A673 (cell line): ENCODE data around the gene SGCA. TPM values are rescaled to one million over a fixed set of nuclear protein-coding genes. Genes with fewer than 3 reads are reported as not detected.
A peak's percentile ranks its signal among the peaks of the same experiment; 100 is the strongest.

Experiments
- BruUV-seq: library from RNA; stranded (reverse); fragments of 400-500 nt; replicated peaks from 2 replicates; lab custom pipeline; 2021; lab: Mats Ljungman, UMichigan
- CTCF ChIA-PET: fragments of 300-600 bp; sonication (Branson Sonifier 250); formaldehyde crosslinking; loops from one replicate; lab custom pipeline; 2022; ENCODE audit warnings: antibody characterized with exemption; lab: Charles Lee
- POLR2A ChIA-PET: fragments of 300-600 bp; sonication (Branson Sonifier 250); formaldehyde crosslinking; loops from one replicate; lab custom pipeline; 2022; ENCODE audit warnings: antibody characterized with exemption; ENCODE audit not compliant: low non-redundant PET; lab: Charles Lee
- DNase-seq: peaks from one replicate; pipeline ENCODE4 v3.0.0-alpha.2; 2015; ENCODE audit warnings: low spot score
- H3K27ac ChIP-seq: fragments of 200-600 bp; sonication (generic); 2 replicates; pipeline ENCODE4 v1.5.1; 2016; ENCODE audit warnings: mixed run types, low read depth, mild to moderate bottlenecking, mixed read lengths, antibody characterized with exemption, low read length; ENCODE audit not compliant: poor library complexity, severe bottlenecking
- H3K27me3 ChIP-seq: fragments of 200-600 bp; sonication (generic); replicated peaks from 2 replicates; pipeline ENCODE4 v1.6.1; 2017; ENCODE audit warnings: mixed run types, low read depth, mild to moderate bottlenecking, mixed read lengths, antibody characterized with exemption, low read length; ENCODE audit not compliant: insufficient read depth, poor library complexity
- H3K36me3 ChIP-seq: fragments of 200-600 bp; sonication (generic); 2 replicates; pipeline ENCODE4 v1.6.1; 2016; ENCODE audit warnings: mixed run types, mild to moderate bottlenecking, mixed read lengths, antibody characterized with exemption, low read length; ENCODE audit not compliant: insufficient read depth, poor library complexity, severe bottlenecking
- H3K4me1 ChIP-seq: fragments of 200-600 bp; sonication (generic); 2 replicates; pipeline ENCODE4 v1.6.1; 2017; ENCODE audit warnings: mixed run types, mild to moderate bottlenecking, mixed read lengths, antibody characterized with exemption, low read length; ENCODE audit not compliant: insufficient read depth, poor library complexity, severe bottlenecking
- H3K4me3 ChIP-seq: fragments of 200-600 bp; sonication (generic); 2 replicates; pipeline ENCODE4 v1.5.1; 2016; ENCODE audit warnings: low read depth, mixed run types, mild to moderate bottlenecking, mixed read lengths, low read length; ENCODE audit not compliant: poor library complexity, severe bottlenecking
- H3K9me3 ChIP-seq: fragments of 200-600 bp; sonication (generic); 2 replicates; pipeline ENCODE4 v1.6.1; 2016; ENCODE audit warnings: mixed run types, low read depth, mild to moderate bottlenecking, mixed read lengths, antibody characterized with exemption, low read length; ENCODE audit not compliant: poor library complexity, severe bottlenecking
- CTCF ChIP-seq: fragments of 300-800, 200-600 bp; sonication (generic); conservative IDR thresholded peaks from 2 replicates; pipeline ENCODE4 v1.5.1; 2017; ENCODE audit warnings: low read depth, mild to moderate bottlenecking, antibody characterized with exemption, low read length, moderate library complexity, mixed read lengths
- EZH2 ChIP-seq: fragments of 200-600 bp; sonication (generic); IDR thresholded peaks from 2 replicates; pipeline ENCODE4 v1.6.1; 2017; ENCODE audit warnings: borderline replicate concordance, low read depth, mild to moderate bottlenecking, mixed read lengths, antibody characterized with exemption, low read length; ENCODE audit not compliant: poor library complexity, severe bottlenecking
- intact Hi-C: fragments of 100-400 bp; cut with micrococcal nuclease; formaldehyde crosslinking; loops from one replicate; pipeline ENCODE4 v1.10.0; 2022; ENCODE audit not compliant: unreplicated experiment
- total RNA-seq: library from RNA; stranded (reverse); gene quantifications from 2 replicates; pipeline ENCODE4 v1.2.3, GENCODE V29; 2021

SGCA gene
- total RNA-seq, 1 experiment from 2014 or later = not detected

- H3K36me3 ChIP-seq = peaks cover 96% of the 10 kb centered on the region
- POLR2A ChIA-PET = no interaction called here
- DNase-seq = peak; percentile 84
- CTCF ChIA-PET = interaction anchor here (1.6 to 2.5 kb wide), 2 partner anchors 12 to 21 kb away, joined by 5 to 7 read pairs; no protein-coding TSS in a partner anchor
- H3K27me3 ChIP-seq = no peaks in the 10 kb centered on the region
- intact Hi-C loops = loop anchor here (1.0 kb wide), 1 partner anchor 21 kb away; no protein-coding TSS in a partner anchor
- no peaks in the 10 kb centered on the region for H3K9me3 ChIP-seq
- H3K27ac ChIP-seq = no peak overlapping the region
- H3K4me1 ChIP-seq = no peaks in the 10 kb centered on the region
- no peak overlapping the region for H3K4me3 ChIP-seq
- TF ChIP-seq EZH2 (no peak), CTCF (peak; percentile 91)
- no TSS peak for BruUV-seq
These were observed 25.6 kb upstream of the SGCA start for GRCh38 chr17:50139950-50140885.

- CTCF ChIA-PET = interaction anchor here (2.5 kb wide), 1 partner anchor 20 kb away, joined by 5 read pairs; no protein-coding TSS in a partner anchor
- Histone ChIP-seq H3K27me3 (no peaks in the 10 kb centered on the region), H3K4me1 (peaks cover under 1% of the 10 kb centered on the region), H3K4me3 (no peak overlapping the region), H3K36me3 (peaks cover 91% of the 10 kb centered on the region), H3K9me3 (no peaks in the 10 kb centered on the region), H3K27ac (no peak overlapping the region)
- TF ChIP-seq CTCF = no peak
- no peak for TF ChIP-seq EZH2
- intact Hi-C loops = no loop called here
- no peak for DNase-seq
- no TSS peak for BruUV-seq
- POLR2A ChIA-PET = no interaction called here
These were observed 24.6 kb upstream of the SGCA start for GRCh38 chr17:50141026-50141744.

- peaks cover 87% of the 10 kb centered on the region for H3K36me3 ChIP-seq
These were observed 24.1 kb upstream of the SGCA start for GRCh38 chr17:50141745-50142110.

More at GRCh38 chr17:50141745-50142110, 24.1 kb upstream of the SGCA start:
- H3K27me3 ChIP-seq = no peaks in the 10 kb centered on the region
- no peak for TF ChIP-seq EZH2
- TF ChIP-seq CTCF = no peak
- no peak overlapping the region for H3K27ac ChIP-seq
- H3K4me3 ChIP-seq = no peak overlapping the region
- CTCF ChIA-PET = no interaction called here
- no peak for DNase-seq
- H3K4me1 ChIP-seq = peaks cover 6% of the 10 kb centered on the region
- no peaks in the 10 kb centered on the region for H3K9me3 ChIP-seq
- intact Hi-C loops = no loop called here
- POLR2A ChIA-PET = interaction anchor here (0.7 kb wide), 1 partner anchor 225 kb away, joined by 3 read pairs; no protein-coding TSS in a partner anchor
- BruUV-seq = no TSS peak
